Measurements from ENCODE around the gene NLRC3.

The NLRC3 gene

GRCh38 chr16:3498988-3499387 lies 78.2 kb downstream of the NLRC3 start:
- Histone ChIP-seq H3K36me3 (ENCODE audit: control insufficient read depth, insufficient read depth, low read length) (no peaks in the 10 kb centered on the region), H3K4me3 (ENCODE audit: low read depth, low read length) (no peak overlapping the region), H2AFZ (no peak overlapping the region), H3K4me1 (peaks cover 7% of the 10 kb centered on the region), H3K9ac (no peak overlapping the region), H3K27ac (no peak overlapping the region), H3K4me2 (ENCODE audit: low read length) (no peak overlapping the region), H3K79me2 (peaks cover 8% of the 10 kb centered on the region), H3K9me3 (ENCODE audit: control insufficient read depth, low read length) (no peaks in the 10 kb centered on the region), H3K27me3 (ENCODE audit: control insufficient read depth, insufficient read depth, low read length) (no peaks in the 10 kb centered on the region)
- TF ChIP-seq, protein P1, sequence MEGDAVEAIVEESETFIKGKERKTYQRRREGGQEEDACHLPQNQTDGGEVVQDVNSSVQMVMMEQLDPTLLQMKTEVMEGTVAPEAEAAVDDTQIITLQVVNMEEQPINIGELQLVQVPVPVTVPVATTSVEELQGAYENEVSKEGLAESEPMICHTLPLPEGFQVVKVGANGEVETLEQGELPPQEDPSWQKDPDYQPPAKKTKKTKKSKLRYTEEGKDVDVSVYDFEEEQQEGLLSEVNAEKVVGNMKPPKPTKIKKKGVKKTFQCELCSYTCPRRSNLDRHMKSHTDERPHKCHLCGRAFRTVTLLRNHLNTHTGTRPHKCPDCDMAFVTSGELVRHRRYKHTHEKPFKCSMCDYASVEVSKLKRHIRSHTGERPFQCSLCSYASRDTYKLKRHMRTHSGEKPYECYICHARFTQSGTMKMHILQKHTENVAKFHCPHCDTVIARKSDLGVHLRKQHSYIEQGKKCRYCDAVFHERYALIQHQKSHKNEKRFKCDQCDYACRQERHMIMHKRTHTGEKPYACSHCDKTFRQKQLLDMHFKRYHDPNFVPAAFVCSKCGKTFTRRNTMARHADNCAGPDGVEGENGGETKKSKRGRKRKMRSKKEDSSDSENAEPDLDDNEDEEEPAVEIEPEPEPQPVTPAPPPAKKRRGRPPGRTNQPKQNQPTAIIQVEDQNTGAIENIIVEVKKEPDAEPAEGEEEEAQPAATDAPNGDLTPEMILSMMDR (IDR thresholded peaks at IDR 0.05) = no peak

GRCh38 chr16:3497771-3498170 lies 79.4 kb downstream of the NLRC3 start:
- Histone ChIP-seq H3K36me3 (ENCODE audit: control insufficient read depth, insufficient read depth, low read length) (no peaks in the 10 kb centered on the region), H3K79me2 (peaks cover 8% of the 10 kb centered on the region), H3K4me2 (ENCODE audit: low read length) (no peak overlapping the region), H3K27me3 (ENCODE audit: control insufficient read depth, insufficient read depth, low read length) (no peaks in the 10 kb centered on the region), H3K9ac (no peak overlapping the region), H3K9me3 (ENCODE audit: control insufficient read depth, low read length) (no peaks in the 10 kb centered on the region), H3K4me3 (ENCODE audit: low read depth, low read length) (no peak overlapping the region), H3K27ac (no peak overlapping the region), H3K4me1 (peaks cover 7% of the 10 kb centered on the region), H2AFZ (no peak overlapping the region)
- TF ChIP-seq, protein P1 (IDR thresholded peaks at IDR 0.05) = no peak

DNA sequence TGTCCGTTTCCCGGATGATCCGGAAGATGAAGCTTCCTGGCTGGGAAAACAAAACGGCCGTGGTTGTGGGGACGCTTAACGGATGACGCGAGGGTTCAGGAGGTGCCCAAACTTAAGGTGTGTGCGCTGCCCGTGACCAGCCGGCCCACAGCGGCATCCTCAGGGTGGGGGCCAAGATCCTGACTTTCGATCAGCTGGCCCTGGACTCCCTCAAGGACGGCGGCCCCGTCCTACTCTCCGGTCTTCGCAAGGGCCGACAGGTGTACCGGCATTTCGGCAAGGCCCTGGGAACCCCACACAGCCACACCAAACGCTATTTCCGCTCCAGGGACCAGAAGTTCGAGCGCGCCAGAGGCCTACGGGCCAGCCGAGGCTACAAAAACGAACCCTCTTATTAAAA lies 80.8 kb downstream of the NLRC3 start:
- TF ChIP-seq, protein P1 (IDR thresholded peaks at IDR 0.05) = no peak
- no peak overlapping the region for H2AFZ ChIP-seq
- no peaks in the 10 kb centered on the region for H3K27me3 ChIP-seq (ENCODE audit: control insufficient read depth, insufficient read depth, low read length)
- H3K36me3 ChIP-seq (ENCODE audit: control insufficient read depth, insufficient read depth, low read length) = no peaks in the 10 kb centered on the region
- H3K4me1 ChIP-seq = no peaks in the 10 kb centered on the region
- no peak overlapping the region for H3K9ac ChIP-seq
- no peaks in the 10 kb centered on the region for H3K9me3 ChIP-seq (ENCODE audit: control insufficient read depth, low read length)
- no peak overlapping the region for H3K4me2 ChIP-seq (ENCODE audit: low read length)
- H3K4me3 ChIP-seq (ENCODE audit: low read depth, low read length) = no peak overlapping the region
- H3K79me2 ChIP-seq = no peaks in the 10 kb centered on the region
- no peak overlapping the region for H3K27ac ChIP-seq

DNA sequence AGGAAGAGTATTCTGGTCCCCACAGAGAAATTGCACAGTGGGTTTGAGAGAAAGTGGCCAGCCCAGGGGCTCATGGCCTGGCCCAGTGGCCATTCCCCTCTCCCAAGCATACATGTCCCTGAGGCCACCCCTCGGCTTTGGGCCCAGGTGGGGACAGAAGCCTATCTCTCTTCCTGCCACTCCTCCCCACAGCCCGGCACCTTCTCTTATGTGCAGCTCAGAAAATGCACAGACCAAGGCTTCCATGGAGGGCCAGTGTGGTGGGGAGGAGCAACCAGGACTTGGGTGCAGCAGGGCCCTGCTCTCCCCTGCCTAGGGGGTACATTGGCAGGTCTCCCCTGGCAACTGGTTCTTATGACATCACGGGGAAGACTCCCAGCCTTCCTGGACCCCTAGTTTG lies 82.0 kb downstream of the NLRC3 start, which contains the start of gene C16orf90:
C16orf90 (minus strand) TSS at position 314 of the 400 bp plus-strand sequence; CDS start at position 246, 68 bp downstream.
- Histone ChIP-seq H3K27ac (no peak within 1 kb of the TSS), H3K4me1 (no peaks in the 10 kb centered on the region), H3K79me2 (no peaks in the 10 kb centered on the region), H3K27me3 (ENCODE audit: control insufficient read depth, insufficient read depth, low read length) (no peaks in the 10 kb centered on the region), H3K4me3 (ENCODE audit: low read depth, low read length) (no peak within 1 kb of the TSS), H3K4me2 (ENCODE audit: low read length) (no peak within 1 kb of the TSS), H3K9me3 (ENCODE audit: control insufficient read depth, low read length) (no peaks in the 10 kb centered on the region), H3K36me3 (ENCODE audit: control insufficient read depth, insufficient read depth, low read length) (no peaks in the 10 kb centered on the region), H2AFZ (no peak within 1 kb of the TSS), H3K9ac (no peak within 1 kb of the TSS)
- TF ChIP-seq, protein P1 (IDR thresholded peaks at IDR 0.05) = no peak

DNA sequence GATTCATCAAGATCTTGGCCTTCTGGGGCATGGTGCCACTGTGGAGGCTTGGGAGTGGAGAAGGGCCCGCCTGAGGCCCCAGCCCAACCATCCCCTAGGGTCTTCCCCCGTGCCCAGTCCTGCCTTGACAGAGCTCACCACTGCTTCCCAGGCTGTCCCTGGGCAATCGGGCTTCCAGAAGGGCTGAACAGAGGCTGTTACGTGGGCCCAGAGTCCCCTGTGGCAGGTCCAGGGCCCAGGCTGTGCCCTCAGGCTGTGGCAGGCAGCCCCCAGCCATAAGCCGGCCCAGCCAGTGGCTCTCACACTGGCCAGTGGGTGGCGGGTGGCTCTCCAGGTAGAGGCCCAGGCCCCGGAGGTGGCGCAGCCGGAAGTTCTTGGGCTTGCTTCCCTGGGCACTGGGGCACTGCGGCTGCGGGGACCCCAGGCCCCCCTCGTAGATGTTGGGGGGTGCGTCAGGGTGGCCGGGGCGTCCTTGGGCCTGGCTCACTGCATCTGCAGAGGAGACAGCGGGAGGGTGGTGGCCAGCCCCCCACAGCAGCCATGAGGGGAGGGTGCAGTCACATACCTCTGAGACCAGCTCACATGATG lies 82.7 kb downstream of the NLRC3 start:
- Histone ChIP-seq H3K4me3 (ENCODE audit: low read depth, low read length) (no peak overlapping the region), H2AFZ (no peak overlapping the region), H3K36me3 (ENCODE audit: control insufficient read depth, insufficient read depth, low read length) (no peaks in the 10 kb centered on the region), H3K9ac (no peak overlapping the region), H3K27ac (no peak overlapping the region), H3K4me1 (no peaks in the 10 kb centered on the region), H3K27me3 (ENCODE audit: control insufficient read depth, insufficient read depth, low read length) (no peaks in the 10 kb centered on the region), H3K4me2 (ENCODE audit: low read length) (no peak overlapping the region), H3K9me3 (ENCODE audit: control insufficient read depth, low read length) (no peaks in the 10 kb centered on the region), H3K79me2 (no peaks in the 10 kb centered on the region)
- TF ChIP-seq, protein P1 (IDR thresholded peaks at IDR 0.05) = no peak
